Measurements from ENCODE around the gene LUC7L3.

The LUC7L3 gene

DNA sequence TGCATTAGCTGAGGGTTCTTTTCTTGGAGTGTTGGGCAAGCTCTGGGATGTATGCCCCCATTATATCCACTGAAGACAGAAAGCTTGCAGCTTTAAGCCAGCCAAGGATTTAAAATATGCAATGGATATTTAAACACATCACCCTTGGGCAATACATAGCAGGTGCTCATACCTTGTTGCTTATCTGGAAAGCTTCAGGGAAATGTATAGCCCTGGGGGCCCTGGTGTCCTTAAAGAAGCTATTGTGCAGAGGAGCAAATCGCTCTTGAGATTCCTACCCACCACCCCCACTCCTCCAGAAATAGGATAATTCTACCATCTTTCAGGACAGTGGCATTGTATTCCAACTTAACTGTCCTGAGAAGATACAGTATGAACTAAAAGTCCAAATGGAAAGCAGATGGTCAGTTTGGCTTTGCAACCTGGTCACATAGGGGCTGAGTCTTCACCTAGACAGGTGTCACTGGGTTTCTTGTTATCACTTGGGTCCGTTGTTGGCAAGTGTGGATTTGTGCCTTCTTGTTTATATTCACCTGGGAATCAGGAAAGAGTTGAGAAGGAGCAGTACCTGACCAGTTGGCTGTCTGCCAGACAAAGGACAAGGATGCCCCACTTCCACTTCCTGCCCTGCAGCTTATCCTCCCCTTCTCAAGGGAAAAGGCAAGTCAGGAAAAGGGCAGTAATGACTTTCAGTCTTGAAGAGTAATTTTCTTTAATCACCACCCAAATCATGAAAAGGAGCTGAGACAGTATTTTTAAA, 44.5 kb downstream of the LUC7L3 start:
- no peak for DNase-seq

DNA sequence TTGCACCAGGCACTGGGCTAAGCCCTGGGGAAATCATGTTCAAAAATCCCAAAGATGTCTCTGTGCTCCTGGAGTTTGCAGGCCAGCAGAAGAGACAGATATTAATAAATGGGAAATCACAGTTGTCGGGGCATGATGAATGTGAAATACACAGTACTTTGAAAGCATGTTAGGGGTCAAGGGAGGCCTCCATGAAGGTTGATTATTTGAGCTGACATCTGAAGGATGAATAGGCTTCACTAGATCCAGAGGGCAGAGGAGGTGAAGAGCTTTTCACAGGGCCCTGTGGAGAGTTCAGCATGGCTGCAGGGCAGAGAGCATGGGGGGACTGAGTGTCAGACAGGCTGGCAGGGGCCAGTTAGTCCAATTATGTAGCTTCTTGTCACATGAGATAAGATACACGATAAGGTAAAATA, 45.3 kb downstream of the LUC7L3 start:
- DNase-seq = no peak

DNA sequence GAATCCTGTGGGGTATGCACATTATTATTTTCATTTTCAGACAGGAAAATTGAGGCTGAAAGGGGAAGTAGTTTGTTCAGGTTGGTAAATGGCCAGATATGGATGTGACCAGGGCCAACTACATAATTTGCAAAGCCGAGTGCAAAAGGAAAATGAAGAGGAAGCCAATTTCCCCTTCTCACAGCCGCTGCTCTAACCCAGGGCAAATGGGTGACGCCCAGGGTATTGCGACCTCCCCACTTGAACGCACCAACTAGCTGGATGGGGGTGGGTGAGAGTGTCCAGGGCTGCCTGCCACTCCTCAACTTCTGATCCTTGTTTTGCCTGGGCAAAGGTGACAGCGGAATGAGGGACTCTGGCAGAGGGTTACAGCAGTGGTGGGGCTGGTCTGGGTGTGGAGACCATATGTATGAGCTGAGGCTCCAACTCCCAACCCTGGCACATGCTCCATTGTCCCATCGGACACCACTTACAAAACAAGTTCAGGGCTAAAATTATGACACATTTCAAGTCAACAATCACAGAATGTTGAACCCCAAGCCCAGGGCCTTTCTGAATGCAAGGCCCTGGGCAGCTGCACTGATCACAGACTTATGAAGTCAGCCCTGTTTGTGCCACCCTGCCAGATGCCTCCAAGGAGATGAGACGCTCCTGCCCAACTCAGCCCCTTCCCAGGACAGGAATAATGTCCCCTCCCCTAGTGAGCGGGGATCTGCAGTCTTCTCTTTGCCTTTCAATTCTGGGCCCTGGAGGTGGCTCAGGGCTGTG, 46.2 kb downstream of the LUC7L3 start:
- no peak for DNase-seq

DNA sequence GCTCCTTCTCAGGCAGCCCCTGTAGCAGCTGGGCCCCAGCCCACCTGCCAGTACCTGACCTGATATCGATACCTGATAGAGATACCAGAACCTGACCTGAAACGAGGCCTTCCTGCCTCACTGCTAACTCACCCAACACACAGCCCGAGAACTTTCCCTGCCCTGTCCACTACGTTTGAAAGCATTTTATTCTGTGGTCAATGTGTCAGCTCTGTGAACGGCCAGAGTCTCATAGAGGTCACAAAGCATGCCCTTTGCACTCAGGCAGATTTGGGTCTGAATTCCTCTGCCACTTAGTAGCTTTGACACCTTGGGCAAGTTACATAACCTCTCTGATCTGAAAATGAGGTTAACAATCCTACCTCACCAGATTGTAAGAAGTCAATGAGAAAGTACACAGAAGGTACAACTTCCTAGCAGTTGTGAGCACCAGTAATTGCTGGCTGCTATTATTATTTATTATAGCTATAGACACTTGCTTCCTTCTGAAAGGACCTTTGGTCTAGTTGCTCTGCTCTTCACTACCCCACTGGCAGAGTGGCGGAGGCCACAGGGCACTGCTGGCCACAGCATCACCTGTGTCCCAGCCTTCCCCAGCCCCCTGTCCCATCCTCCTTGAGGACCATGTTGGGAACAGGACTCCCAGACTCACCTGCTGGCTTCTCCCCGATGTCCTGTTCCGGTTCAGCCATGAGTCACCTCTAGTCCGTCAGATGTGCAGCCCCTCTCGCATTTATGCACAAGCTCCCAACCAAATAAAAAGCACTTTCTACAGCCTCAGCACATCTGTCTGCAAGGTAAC, 47.0 kb downstream of the LUC7L3 start:
- no peak for DNase-seq

DNA sequence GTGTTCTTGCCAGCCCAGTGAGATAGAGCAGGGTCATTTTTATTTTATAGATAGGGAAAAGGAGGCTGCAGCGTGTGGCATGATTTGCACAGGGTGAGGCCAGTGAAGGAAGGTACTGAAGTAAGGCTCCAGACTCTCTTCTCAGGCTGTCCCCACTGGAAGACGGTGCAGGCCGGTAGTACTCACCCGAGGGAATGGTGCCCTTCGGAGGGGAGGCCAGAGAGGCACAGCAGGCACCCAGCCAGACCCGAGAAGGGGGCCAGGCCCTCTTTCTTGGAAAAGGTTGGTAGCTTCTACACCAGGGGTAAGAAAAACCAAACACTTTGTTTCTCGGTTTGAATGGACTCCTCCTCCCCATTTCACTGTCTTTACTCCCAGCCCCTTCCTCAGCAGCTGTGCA, 47.6 kb downstream of the LUC7L3 start:
- no peak for DNase-seq

DNA sequence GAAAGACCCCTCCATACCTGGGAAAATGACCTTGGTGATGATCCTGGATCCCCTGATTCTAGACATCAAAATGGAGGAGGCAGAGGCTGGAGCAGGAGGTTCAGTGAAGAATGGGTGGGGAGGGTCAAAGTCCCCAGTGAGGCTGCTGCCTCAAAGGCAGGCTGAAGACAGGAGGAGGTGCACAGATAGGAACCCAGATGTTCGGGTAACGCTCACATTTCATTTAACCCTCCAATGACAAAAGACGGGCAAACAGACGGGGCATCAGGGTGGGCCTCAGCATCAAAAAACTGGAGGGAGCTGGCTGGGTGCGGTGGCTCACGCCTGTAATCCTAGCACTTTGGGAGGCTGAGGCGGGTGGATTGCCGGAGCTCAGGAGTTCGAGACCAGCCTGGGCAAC, 48.0 kb downstream of the LUC7L3 start, which contains the start of gene ANKRD40CL:
ANKRD40CL (minus strand) TSS at position 73 of the 400 bp plus-strand sequence. CDS start 605 bp downstream, outside the sequence.
- DNase-seq = no peak

DNA sequence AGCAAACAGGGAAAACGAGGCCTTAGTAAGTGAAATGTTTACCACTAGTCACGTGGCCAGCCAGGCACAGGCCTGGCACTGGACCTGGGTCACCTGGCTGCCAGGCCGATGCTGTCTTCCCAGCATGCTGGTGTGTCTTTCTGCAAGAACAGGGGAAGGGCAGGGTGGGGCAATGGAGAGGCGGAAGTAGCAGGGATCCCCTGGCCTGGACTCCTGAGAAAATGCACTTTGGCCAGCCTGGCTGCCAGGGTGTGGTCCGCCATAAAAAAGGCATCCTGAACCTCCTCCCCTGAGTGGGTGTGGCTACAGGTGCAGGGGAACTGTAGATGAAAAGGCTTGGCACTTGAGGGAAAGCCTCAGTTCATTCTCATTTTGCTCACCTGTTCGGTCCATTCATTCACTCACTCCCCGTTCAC, 49.0 kb downstream of the LUC7L3 start:
- no peak for DNase-seq

DNA sequence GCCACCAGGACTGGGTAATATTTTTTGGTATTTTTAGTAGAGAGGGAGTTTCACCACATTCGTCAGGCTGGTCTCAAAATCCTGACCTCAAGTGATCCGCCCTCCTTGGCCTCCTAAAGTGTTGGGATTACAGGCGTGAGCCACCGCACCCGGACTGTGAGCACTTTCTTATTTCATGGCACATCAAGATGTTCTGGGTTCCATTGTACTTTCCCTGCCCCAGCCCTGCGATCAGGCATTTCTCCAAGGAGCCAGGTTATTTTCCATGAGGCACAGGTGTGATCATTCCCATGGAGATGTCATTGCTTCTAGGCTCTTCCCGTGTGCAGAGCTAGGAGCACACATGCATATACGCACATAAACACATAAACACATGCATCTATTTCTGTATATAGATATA, 50.5 kb downstream of the LUC7L3 start:
- no peak for DNase-seq

DNA sequence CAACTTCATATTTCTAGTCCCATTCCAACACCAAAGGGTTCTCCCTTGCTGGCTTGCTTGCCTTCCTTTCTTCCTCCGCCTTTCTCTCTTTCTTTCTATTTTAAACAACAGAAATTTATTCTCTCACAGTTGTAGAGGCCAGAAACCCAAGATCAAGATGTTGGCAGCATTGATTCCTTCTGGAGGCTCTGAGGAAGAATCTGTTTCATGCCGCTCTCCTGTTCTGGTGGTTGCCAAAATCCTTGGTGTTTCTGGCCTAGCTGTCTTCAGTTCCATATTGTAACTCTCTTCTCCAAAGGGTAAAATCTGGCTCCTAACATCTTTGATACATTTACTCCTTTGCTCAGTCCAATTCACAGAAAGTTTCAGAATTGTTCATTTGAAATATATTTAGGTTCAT, 50.9 kb downstream of the LUC7L3 start:
- no peak for DNase-seq

DNA sequence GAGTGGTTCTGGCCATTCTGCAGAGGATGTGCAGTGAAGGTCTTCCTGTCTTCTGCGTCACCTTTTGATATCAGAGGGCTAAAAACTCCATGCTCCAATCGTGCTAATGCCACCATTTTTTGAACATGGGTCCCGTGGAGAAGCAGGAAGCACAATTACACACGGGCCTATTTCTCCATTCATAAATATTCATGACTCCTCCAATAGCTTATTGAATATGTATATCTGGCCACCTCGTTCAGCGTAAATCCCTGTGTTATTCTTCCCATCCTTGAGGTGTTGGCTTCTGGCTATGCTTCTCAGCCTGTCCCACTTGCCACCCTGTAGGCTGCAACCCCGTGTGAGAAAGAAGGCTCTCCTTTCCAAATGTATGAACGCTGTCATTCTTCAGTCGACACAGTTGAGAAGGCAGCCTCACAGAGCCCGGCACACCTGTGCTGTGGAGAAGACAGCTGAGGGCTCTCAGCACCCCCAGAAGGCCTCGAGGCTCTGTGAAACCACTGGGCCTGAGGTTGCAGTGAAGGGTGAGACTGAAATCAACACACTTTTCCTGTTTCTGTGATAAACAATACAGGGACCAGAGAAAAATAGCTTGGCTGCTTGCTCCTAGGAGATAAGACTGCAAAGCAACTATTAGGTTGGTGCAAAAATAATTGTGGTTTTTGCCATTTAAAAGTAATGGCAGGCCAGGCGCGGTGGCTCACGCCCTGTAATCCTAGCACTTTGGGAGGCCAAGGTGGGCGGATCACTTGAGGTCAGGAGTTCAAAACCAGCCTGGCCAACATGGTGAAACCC, 52.8 kb downstream of the LUC7L3 start:
- no peak for DNase-seq

DNA sequence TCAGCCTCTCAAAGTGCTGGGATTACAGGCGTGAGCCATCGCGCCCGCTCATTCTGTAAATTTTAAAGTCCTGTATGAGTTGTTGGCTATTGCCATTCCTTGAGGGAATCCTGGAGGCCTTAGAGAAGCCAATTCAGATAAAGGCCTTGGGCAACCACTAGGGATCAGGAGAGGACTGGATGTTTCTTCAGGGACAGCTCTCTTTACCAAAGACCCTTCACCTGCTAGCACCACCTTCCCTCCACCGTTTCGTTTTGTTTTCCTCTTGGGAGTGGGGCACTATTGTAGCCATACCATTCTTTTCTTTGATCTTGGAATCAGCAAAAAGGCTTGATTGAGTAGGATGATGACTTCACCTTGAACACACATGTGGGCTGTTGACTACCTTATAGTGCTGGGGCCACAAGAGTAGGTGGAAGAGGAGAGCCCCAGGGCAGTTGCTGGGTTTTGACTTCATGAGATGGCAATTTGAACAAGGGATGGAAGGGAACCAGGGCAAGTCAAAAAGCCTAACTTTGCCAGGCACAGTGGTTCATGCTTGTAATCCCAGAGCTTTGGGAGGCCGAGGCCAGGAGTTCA, 54.9 kb downstream of the LUC7L3 start:
- no peak for DNase-seq

DNA sequence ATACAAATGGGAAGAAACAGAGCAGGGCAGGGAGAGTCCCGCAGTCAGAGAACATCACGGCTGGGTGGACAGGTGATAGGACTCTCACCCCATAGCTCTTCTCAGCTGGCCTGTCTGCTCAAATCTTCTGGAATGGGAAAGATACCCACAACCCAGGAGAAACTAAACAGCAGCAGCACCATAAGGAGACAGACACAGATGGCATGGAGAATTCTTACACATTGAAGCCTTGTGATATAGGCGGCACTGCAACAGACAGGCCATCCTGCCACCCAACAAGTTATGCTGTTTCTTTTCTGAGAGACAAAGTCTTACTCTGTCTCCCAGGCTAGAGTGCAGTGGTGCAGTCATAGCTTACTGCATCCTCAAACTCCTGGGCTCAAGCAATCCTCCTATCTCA, 56.5 kb downstream of the LUC7L3 start:
- no peak for DNase-seq

DNA sequence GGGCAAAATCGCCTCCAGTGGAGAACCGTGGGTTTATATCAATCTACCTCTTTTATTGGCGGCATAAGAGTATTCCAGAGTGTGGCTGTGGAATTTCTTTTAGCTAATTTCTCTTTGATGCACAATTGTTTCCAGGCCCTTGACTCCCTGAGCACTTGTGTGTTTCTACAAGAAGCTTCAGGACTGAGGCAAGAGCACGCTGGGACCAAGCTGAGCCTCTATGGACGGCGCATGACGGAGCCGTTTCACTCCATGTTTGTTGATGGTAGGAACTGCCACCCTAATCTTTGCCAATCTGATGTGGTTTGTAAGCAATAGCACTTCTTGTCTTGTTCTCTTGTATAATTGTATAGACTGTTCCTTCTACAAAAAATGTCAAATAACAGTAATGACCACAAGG, 59.1 kb downstream of the LUC7L3 start:
- DNase-seq = no peak

DNA sequence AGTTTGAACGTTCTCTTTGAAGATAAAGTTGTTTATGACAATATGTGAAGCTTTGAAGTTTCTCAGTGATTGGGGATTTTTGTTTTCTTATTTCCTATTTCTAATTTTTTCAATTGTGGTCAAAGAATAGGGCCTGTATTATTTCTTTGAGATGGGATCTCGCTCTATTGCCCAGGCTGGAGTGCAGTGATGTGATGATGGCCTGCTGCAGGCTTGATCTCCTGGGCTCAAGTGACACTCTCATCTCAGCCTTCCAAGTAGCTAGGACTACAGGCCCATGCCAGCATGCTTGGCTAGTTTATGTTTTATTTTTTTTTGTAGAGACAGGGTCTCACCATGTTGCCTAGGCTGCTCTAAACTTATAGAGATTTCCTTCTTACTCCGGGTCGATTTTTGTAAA, 59.6 kb downstream of the LUC7L3 start:
- no peak for DNase-seq

DNA sequence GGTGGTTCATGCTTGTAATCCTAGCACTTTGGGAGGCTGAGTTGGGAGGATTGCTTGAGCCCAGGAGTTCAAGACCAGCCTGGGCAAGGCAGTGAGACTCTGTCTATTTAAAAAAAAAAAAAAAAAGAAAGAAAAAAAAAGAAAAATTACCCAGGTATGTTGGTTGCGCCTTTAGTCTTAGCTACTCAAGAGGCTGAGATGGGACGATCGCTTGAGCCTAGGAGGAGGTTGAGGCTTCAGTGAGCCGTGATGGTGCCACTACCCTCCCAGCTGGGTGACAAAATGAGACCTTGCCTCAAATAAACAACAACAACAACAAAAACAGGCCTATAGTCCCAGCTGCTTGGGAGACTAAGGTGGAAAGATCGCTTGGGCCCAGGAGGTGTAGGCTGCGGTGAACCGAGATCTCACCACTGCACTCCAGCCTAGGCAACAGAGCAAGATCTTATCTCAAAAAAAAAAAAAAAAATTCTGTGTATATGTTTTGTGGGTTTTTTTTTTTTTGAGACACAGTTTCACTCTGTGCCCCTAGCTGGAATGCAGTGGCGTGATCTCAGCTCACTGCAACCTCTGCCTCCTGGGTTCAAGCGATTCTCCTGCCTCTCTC, 60.4 kb downstream of the LUC7L3 start:
- DNase-seq = no peak

DNA sequence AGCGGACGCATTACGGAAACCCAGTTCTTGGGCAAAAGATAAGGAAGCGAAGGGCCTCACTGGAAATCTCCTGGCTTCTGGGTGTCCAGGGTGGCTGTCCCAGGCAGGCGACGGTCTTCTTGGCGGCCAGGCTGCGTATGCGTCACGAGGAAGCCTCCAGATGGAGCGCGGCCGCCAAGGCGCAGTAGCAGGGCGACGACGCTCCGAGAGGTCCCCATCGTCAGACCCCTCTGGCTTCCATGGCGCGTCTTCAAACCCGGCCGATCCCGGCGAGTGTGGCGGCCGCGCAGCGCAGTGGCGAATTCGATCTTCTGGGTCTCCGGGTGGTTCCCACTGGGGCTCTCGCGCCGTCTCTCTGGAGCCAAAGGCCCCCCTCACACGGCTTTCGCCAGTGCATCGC, 61.8 kb downstream of the LUC7L3 start:
- DNase-seq = no peak

DNA sequence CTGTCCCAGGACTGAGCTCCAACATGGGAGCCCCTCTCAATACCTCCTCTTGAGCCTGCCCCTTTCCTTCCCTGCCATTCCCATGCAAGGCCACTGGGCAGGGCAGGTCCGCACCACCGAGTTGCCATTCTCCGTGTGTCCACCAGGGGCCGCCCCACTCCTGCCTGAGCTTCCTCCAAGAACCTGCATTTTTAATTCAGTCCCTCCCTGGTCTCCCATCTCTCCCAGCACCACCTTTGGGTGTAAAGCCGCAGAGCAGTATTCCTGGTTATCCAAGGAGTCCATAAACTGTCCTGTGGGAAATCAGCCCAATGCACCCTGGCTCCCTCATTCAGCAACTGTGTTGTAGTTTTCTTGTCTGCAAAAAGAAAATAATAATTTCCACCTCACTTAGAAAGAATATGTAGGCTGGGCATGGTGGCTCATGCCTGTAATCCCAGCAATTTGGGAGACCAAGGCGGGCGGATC, 63.8 kb downstream of the LUC7L3 start:
- DNase-seq = peak; percentile 70

DNA sequence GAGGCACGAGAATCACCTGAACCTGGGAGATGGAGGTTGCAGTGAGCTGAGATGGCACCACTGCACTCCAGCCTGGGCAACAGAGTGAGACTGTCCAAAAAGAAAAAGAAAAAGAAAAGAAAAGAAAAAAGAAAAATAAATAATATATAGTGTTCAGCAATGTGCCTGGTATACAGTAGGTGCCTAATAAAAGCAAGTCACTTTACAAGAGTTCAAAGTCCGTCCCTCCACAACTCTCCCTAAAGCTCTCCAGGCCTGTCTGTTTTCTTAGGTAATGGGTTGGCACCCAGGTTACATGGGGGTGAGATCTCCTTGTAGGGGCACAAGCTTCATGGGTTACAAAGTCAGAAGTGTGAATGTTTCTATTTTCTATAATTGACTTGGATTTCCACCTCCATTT, 64.5 kb downstream of the LUC7L3 start:
- no peak for DNase-seq

DNA sequence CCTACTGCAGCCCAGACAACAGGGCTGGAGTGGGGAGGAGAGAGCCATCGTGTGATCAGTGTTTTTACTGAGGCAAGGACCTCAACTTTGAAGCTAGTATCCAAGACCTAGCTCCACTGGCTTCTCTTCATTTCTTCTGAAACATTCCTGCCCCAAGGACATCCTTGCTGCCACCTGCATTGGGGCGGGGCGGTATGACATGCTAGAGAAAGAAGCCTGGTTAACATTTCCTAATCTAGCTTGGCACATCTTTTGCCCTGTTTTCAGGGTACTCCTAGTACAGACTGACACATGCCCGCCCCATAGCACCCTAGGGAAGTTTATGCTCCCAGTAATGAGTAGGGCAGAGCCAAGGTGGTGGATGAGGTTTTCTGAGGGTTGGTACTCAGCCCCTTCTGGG, 65.7 kb downstream of the LUC7L3 start:
- no peak for DNase-seq

DNA sequence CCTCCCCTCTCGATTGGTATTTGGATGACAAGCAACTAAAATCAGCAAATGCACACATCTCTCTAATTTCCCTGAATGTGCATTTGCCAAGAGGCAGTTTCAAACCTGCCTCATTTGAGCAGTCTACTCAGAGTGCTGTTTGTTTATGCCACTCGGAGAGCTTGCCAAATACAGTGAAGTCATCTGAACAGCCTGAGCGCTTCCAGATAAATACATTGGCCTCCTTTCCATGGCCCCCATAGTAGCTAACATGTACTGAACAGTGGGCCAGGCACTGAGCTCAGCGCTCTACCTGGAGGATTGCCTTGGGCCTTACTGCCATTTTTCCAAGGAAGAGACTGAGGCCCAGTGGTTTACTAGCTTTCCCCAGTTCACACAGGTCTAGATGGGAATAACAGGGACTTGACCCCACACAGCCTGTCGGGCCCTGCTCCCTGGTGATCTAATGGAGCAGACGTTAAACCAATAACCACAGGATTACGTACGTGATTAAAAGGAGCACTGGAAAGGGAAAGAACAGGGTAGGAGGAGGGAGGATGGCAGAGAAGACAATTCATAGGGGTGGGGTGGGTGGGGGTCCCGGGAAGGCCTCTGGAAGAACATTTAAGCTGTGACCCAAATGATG, 66.7 kb downstream of the LUC7L3 start:
- no peak for DNase-seq

DNA sequence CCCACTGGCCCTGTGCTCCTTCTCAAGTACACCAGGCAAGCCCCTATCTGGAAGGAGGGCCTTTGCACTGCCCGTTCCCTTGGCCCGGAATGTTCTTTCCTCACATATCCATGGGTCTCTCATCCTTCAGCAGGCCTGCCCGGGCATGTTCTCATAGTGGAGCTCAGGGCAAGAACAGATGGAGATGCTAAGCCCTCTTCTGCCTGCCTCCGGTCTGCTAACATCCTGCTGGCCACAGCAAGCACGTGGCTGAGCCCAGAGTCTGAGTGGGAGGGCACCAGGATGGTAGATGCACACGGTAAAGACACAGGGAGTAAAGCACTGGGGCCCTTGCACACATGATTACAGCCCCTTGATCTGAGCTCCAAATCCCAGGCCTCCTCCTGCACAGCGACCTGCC, 67.7 kb downstream of the LUC7L3 start:
- peak; percentile 20 for DNase-seq
